Measurements from ENCODE around the gene MYO1D.
A peak's percentile ranks its signal among the peaks of the same experiment; 100 is the strongest.

The MYO1D gene

DNA sequence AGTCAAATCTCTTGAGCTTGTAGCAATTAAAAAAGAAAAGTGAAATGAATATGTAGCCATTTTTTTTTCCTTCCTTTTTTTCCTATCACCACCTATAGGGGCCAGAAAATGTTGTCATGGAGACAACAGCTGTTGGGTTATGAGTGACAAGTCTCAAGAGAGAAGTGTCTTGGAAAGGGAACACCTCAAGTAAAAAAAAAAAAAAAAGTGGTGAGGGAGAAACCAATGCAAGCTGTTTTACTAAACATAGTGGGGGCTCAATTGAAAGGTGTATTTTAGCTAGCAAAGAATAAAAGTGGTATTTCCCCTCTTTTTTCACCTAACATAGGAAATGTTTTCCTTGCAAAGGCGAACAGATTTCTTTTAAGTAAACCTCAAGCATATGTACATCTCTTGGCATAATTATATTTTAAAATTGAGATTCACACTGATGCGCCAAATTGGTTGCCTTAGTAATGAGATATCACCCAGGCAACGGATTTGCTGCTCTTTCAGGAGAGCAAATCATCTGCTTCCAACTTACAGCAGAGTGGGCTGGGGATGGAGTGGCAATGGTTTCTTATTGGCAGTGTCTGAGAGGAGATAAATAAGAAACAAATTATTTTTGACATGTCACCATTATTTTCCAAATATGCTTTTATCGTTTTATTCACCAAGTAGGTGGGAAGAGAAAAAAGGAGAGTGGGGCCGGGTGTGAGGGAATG lies 183.6 kb downstream of the MYO1D start:
- H3K4me1 Mint-ChIP-seq, result no peaks in the 10 kb centered on the region
- no peaks in the 10 kb centered on the region for H3K9me3 Mint-ChIP-seq
- DNase-seq (no peak), ATAC-seq (no peak)
- H3K4me3 Mint-ChIP-seq, result no peak overlapping the region
- no peak overlapping the region for H3K27ac Mint-ChIP-seq
- no peaks in the 10 kb centered on the region for H3K27me3 Mint-ChIP-seq

DNA sequence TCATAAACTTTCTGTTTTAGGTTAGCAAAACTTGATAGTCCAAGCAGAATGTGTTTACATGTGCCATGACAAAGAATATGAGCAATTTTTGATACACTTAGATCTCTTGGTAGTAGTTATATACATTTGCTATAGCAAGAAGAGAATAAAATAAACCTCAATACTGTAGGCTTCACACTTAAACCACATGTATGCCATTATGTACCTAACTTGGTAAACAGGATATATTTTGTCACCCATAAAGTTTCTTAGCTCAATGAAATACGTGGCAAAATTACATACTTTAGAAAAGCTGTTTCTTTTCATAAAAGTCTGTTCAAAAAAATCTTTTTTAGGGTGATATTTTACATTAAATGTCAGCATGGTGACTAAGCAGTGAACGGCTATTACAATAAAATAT lies 184.7 kb downstream of the MYO1D start:
- Mint-ChIP-seq H3K4me1 (no peaks in the 10 kb centered on the region), H3K4me3 (no peak overlapping the region), H3K27me3 (no peaks in the 10 kb centered on the region), H3K27ac (no peak overlapping the region), H3K9me3 (no peaks in the 10 kb centered on the region)
- ATAC-seq (no peak), DNase-seq (no peak)

DNA sequence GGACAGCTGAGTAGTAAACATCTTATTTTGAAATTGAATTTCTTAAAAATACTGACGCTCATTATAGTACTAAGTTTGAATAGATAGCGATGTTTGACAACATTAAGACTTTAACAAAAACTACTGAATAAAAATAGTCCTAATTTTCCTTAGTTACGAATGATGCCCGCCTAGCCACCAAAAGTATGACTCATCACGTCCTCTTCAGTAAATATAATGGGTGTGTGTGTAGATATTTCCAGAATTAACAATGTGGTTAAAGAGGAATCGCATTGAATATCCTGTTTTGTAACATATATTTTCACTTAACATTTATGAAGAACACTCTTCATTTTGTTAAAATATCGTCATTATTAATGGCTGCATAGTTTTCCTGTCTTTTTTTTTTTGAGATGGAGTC lies 187.6 kb downstream of the MYO1D start:
- ATAC-seq (no peak), DNase-seq (no peak)
- no peak overlapping the region for H3K4me3 Mint-ChIP-seq
- no peak overlapping the region for H3K27ac Mint-ChIP-seq
- H3K27me3 Mint-ChIP-seq, result no peaks in the 10 kb centered on the region
- no peaks in the 10 kb centered on the region for H3K9me3 Mint-ChIP-seq
- no peaks in the 10 kb centered on the region for H3K4me1 Mint-ChIP-seq

DNA sequence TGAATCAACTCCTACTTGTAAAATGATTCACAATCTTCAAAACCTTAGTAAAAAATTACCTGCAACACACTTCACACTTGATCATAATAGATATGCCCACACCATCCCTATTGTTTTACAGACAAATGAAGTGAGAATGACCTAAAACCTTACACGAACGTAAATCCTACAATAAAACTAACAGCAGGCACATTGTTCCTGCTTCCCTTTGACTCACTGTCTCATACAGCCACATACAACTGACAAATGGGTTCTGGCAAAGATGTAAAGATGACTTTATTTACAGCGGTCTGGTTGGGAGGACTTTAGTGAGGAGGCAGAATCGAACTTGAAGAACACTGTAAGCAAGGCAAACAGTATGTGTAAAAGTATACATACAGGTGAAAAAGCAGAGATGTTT lies 188.7 kb downstream of the MYO1D start:
- Mint-ChIP-seq H3K27ac (no peak overlapping the region), H3K4me3 (no peak overlapping the region), H3K4me1 (no peaks in the 10 kb centered on the region), H3K27me3 (no peaks in the 10 kb centered on the region), H3K9me3 (no peaks in the 10 kb centered on the region)
- DNase-seq (no peak), ATAC-seq (no peak)

DNA sequence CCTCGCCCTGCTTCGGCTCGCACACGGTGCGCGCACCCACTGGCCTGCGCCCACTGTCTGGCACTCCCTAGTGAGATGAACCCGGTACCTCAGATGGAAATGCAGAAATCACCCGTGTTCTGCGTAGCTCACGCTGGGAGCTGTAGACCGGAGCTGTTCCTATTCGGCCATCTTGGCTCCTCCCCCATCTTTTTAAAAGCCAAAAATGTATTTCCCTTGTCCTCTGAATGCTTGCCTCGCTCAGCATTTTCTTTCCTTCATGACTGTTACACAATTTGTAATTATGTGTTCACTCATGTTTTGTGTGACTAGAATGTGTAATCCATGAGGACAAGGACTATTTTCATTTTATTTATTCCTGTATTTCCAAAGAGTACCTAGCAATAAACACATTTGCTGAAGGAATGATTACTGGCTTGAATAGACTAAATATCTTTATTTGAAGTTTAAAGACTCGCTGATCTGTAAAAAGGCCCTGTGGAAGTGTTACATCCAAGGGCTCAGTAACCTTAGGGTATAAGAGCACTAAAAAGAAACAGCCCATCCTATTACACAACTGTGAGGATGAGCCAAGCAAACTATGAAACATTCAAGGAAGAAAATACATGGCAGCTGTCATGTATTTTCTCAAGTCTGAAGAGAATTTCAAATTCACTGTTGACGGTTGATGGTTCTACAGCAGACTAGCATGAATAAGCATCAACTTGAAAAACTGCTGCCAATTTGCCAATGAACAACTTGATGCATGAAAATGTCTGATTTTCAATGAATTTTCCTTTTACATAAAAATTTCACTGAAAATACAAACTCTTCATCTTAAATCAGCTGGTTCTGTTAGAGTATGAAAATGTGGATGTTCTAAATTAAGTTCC lies 192.6 kb downstream of the MYO1D start:
- no peak overlapping the region for H3K4me3 Mint-ChIP-seq
- H3K27ac Mint-ChIP-seq, result no peak overlapping the region
- H3K9me3 Mint-ChIP-seq, result no peaks in the 10 kb centered on the region
- H3K27me3 Mint-ChIP-seq, result no peaks in the 10 kb centered on the region
- ATAC-seq (no peak), DNase-seq (no peak)
- no peaks in the 10 kb centered on the region for H3K4me1 Mint-ChIP-seq

DNA sequence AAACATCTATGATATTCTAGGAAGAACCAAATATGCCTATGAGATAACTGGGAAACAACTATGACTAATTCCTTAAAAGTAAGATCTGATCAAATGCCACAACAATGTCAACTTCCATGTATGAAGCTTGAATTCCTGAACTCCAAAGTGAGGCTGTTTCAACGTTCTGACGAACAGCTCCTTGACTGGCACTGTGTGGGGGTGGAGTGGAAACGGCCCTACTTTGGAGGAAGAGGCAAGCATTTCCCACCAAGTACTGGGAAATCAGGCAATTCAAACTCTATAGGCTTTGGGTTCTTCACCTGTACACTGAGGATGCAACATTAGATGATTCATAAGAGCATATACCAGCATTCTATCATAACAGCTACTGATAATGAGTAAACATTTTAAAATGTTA lies 203.0 kb downstream of the MYO1D start:
- Mint-ChIP-seq H3K4me3 (no peak overlapping the region), H3K27ac (no peak overlapping the region), H3K9me3 (peaks cover 0 to 8% of the 10 kb centered on the region in 2 donors), H3K27me3 (no peaks in the 10 kb centered on the region), H3K4me1 (no peaks in the 10 kb centered on the region)
- DNase-seq, result no peak
- ATAC-seq, result no peak

DNA sequence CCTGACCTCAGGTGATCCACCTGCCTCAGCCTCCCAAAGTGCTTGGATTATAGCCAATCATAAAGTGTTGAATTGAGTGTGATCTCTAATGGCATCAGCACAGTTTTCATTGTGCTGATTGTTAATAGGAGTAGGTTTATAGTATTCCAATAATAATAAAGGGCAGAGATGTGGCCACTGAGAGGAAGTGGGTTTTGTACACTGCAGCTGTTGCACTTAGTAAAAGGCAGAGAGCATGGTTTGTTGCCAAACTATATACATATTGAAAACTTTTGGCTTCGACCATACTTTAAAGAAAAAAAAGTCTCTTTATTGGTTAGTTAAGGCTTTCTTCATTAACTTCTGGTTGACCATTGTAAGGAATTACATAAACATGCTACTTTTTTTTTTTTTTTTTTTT lies 204.2 kb downstream of the MYO1D start:
- H3K9me3 Mint-ChIP-seq, result peaks cover 0 to 8% of the 10 kb centered on the region in 2 donors
- H3K27me3 Mint-ChIP-seq, result no peaks in the 10 kb centered on the region
- ATAC-seq (no peak), DNase-seq (no peak)
- H3K4me3 Mint-ChIP-seq, result no peak overlapping the region
- H3K4me1 Mint-ChIP-seq, result no peaks in the 10 kb centered on the region
- H3K27ac Mint-ChIP-seq, result no peak overlapping the region

DNA sequence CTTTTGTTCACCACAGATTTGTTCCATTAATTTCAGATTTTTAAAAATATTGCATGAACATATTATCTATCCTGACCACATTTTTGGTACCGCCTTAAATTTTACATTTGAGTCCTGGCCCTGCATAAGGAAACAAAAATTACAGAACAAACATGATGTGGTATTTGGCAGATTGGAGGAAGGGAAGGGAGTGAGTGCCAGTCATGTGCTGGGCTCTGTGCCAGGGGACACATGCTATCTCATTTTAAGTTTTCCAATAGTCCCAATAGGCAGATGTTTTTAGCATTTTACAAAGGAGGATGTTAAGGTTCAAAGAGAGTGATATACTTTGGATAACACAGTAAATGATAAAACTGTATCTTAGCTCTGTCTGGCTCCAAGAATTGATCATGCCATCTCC lies 205.0 kb downstream of the MYO1D start:
- H3K27me3 Mint-ChIP-seq, result no peaks in the 10 kb centered on the region
- H3K27ac Mint-ChIP-seq, result peak overlapping the region in 1 of 2 donors; percentile 11
- ATAC-seq (no peak), DNase-seq (no peak)
- H3K4me3 Mint-ChIP-seq, result no peak overlapping the region
- peaks cover 0 to 8% of the 10 kb centered on the region in 2 donors for H3K9me3 Mint-ChIP-seq
- H3K4me1 Mint-ChIP-seq, result no peaks in the 10 kb centered on the region

DNA sequence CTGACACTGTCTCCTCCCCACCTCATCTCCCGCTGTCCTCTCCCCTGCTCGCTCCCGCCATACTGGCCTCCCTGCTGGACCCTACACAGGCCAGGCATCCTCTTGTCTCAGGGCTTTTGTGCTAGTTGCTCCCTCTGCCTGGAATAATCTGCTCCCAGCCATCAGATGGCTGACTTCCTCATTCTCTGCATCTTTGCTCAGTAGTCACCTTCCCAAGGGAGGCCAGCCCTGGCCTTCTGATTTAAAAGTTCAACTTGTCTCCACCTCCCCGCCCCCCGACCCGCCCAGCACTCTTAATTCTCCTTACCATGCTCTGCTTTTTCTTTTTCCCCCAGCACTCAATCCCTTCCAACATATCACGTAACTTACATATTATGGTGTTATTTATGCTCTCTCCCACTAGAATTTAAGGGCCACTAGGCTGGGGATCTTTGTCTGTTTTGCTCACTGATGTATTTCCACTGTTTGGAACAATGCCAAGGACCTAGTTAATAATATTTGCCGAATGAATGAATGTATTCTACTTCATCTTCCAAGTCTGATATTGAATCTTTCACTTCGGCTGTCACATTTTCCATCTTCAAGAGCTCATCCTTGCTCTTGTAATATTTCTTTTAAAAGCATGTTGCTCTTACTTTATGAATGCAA lies 211.9 kb downstream of the MYO1D start:
- Mint-ChIP-seq H3K4me1 (no peaks in the 10 kb centered on the region), H3K4me3 (no peak overlapping the region), H3K27me3 (no peaks in the 10 kb centered on the region), H3K9me3 (no peaks in the 10 kb centered on the region), H3K27ac (no peak overlapping the region)
- no peak for ATAC-seq
- no peak for DNase-seq

DNA sequence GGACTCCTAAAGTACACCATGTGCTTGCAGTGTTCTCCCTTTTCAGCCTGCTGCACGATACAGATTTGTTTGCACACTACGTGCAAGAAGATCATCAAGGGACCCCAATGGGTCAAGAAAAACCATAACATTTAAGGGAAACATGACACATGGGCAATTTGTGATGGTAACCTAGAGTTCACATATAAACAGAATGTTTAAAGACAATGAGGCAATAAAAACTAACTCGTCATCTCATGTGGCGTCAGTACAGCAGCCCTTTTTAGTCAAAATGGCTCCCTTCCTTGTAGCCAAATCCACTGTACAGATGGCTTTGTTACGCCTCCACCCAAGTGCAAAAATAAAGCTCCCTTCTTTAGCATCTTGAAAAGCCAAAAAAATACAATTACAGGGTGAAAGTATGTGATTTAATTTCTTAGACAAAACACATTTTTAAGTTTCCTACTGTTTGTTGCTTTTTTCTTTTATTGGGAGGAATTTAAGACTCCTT lies 216.4 kb downstream of the MYO1D start:
- no peaks in the 10 kb centered on the region for H3K9me3 Mint-ChIP-seq
- H3K27me3 Mint-ChIP-seq, result no peaks in the 10 kb centered on the region
- ATAC-seq, result no peak
- H3K27ac Mint-ChIP-seq, result no peak overlapping the region
- no peak overlapping the region for H3K4me3 Mint-ChIP-seq
- no peak for DNase-seq
- no peaks in the 10 kb centered on the region for H3K4me1 Mint-ChIP-seq

DNA sequence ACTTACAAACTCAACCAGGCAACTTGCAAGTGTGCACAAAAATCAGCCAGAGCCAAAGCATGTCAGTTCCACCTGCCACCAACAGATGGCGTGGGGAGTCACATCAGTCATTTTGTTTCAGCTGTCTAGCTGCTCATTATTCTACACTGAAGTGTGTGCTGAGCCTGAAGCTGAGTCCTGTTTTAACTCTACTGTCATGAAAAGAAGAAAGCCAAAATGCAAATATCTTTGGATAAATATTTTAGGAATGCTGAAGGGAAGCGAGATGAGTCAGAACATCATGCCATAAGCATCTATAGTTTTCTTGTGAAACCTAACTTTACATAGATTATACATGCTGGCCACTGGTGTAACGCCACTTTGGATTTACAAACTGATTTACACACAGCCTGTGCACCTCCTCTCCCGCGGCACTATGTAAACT lies 217.5 kb downstream of the MYO1D start:
- DNase-seq (peak; percentile 52 to 54), ATAC-seq (peak; percentile 54)
- H3K27me3 Mint-ChIP-seq, result no peaks in the 10 kb centered on the region
- H3K9me3 Mint-ChIP-seq, result no peaks in the 10 kb centered on the region
- no peak overlapping the region for H3K4me3 Mint-ChIP-seq
- H3K4me1 Mint-ChIP-seq, result no peaks in the 10 kb centered on the region
- no peak overlapping the region for H3K27ac Mint-ChIP-seq

DNA sequence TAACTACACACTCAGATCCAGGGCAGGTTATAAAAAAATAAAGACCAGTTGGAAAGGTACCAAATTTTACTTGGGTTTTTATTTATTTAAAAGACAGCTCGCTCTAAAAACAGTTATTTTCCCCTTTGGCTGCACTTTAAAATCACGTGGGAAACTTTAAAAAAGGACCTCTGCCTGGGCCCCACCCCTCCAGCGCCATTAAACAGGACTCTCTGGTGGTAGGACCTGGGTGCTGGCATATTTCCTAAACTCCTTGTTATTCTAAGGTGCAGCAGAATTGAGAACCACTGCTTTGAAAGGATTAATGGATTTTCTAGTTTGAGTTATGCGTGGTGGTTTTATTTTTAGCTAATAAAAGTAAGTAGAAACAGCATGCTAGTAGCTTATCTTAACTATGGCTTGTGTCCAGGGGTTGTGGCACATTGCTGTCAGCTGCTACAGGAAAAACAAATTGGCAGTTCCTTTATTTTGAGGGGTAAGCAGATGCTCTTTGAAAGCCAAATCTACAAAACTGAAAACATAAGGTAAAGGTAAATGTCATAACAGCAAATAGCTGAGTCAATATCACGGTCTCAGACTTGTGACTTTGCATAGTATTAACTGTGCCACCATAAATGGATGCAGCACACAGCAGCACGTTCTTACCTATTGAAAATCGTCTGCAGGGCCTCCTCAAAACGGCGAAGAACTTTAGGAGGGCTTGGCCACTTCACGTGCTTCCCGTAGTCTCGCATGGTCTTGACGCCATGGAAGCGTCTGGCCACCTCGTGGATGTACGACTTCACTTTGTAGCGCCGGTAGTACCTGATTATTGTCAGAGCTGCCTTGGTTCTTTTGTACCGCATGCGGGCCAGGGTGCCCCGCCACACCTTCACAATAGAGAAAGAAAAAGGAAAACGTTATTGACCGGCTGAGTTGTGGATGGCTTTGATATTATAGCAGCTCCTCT lies 218.2 kb downstream of the MYO1D start:
- Mint-ChIP-seq H3K4me3 (no peak overlapping the region), H3K9me3 (no peaks in the 10 kb centered on the region), H3K27ac (no peak overlapping the region), H3K27me3 (no peaks in the 10 kb centered on the region), H3K4me1 (no peaks in the 10 kb centered on the region)
- ATAC-seq, result no peak
- DNase-seq, result no peak

DNA sequence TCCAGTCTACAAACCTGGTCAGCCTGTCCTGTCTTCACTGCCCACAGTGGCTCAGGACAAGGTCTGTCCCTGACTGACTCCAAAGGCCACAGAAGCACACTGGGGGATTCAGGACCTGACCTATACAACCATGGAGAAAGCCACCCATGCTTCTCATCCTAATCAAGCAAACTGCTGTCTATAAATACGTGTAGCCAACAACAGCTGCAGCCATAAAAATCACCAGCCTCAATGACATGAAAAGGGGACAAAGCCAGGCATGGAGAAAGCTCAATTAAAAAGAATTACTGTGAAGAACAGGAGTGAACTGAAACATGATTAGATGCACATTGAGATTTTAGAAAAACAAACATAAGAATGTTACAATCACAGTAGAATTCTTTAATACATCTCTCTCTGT lies 220.0 kb downstream of the MYO1D start:
- Mint-ChIP-seq H3K27ac (no peak overlapping the region), H3K9me3 (no peaks in the 10 kb centered on the region), H3K4me3 (no peak overlapping the region), H3K27me3 (no peaks in the 10 kb centered on the region), H3K4me1 (no peaks in the 10 kb centered on the region)
- DNase-seq, result no peak
- no peak for ATAC-seq

DNA sequence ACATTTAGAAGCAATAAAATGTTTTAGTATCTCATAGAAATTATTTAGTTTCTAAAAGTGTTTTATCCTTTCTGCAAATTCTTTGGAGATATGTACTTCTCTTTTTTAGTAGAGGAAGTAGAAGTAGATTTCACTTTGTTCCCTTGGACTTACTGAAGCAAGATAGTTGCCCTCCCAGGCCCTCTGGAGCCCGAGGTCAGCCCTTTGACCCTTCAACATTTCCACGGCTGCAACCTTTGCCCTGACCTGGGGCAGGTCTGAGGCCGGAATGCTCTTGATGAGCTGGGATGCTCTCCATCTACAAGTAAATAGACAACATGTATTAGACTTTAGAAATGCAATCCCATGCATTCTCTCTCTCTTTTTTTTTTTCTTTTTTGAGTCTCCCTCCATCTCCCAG lies 222.6 kb downstream of the MYO1D start:
- Mint-ChIP-seq H3K27me3 (no peaks in the 10 kb centered on the region), H3K4me1 (no peaks in the 10 kb centered on the region), H3K4me3 (no peak overlapping the region), H3K27ac (no peak overlapping the region), H3K9me3 (peaks cover 18 to 20% of the 10 kb centered on the region in 2 donors)
- DNase-seq, result no peak
- no peak for ATAC-seq

DNA sequence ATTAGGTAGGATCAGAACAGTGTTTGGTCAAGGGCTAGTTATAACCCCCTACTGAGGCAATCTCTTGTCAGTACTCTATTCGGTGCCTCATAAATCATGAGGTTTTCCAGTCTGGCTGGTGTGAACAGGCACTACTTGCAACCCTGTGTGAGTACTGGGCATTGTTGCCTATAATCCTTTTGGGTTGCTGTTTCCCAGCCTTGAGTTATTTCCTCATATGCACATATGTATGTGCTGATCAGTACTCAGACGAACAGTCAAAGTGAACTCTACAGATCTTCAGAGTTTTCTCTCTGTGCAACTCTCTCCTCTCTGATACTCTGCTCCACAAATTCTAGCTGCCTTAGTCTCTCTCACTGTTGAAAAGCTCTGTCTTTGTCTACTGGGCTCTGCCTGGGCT lies 225.8 kb downstream of the MYO1D start:
- no peak overlapping the region for H3K4me3 Mint-ChIP-seq

More for the DNA sequence above, 225.8 kb downstream of the MYO1D start:
- Mint-ChIP-seq H3K4me1 (no peaks in the 10 kb centered on the region), H3K27me3 (no peaks in the 10 kb centered on the region), H3K27ac (no peak overlapping the region), H3K9me3 (peaks cover 18 to 20% of the 10 kb centered on the region in 2 donors)
- no peak for ATAC-seq
- DNase-seq, result no peak
